H1 (cell line): ENCODE measurements around the gene TPST2. TPM values are rescaled to one million over a fixed set of nuclear protein-coding genes. Genes with fewer than 3 reads are reported as not detected.

Source experiments
- CTCF ChIA-PET: fragments of 300-600 bp; sonication (Branson Sonifier 250); formaldehyde crosslinking; loops from one replicate; lab custom pipeline; 2021; ENCODE audit not compliant: partially characterized antibody; lab: Charles Lee
- POLR2A ChIA-PET: fragments of 300-600 bp; sonication (Branson Sonifier 250); formaldehyde crosslinking; loops from one replicate; lab custom pipeline; 2021; ENCODE audit warnings: inconsistent platforms; ENCODE audit not compliant: partially characterized antibody; lab: Charles Lee
- DNase-seq, 2 experiments: peaks; one replicate each; pipeline versions ENCODE4 v3.0.0 to v3.0.0-alpha.2; 2010 to 2022; ENCODE audit warnings: low spot score in 2 of 2, low read depth in 1 of 2, mixed read lengths in 1 of 2
- FAIRE-seq: peaks from 2 replicates; lab custom pipeline; 2011; peaks lifted over from hg19 to GRCh38; lab: Jason Lieb, UNC
- H2AFZ ChIP-seq: 2 replicates; pipeline ENCODE4 v1.8.1; 2012; ENCODE audit warnings: low read length, inconsistent platforms
- H2AK5ac ChIP-seq: 2 replicates; pipeline ENCODE4 v1.6.1; 2013; ENCODE audit warnings: low read depth, low read length
- H2BK120ac ChIP-seq: replicated peaks from 2 replicates; pipeline ENCODE3; 2013; ENCODE audit warnings: low read depth, low read length, inconsistent platforms
- H2BK12ac ChIP-seq: 2 replicates; pipeline ENCODE4 v1.6.1; 2013; ENCODE audit warnings: low read depth, low read length
- H2BK15ac ChIP-seq: 2 replicates; pipeline ENCODE4 v1.6.1; 2013; ENCODE audit warnings: low read length
- H2BK20ac ChIP-seq: 2 replicates; pipeline ENCODE4 v1.6.1; 2013; ENCODE audit warnings: low read length
- H2BK5ac ChIP-seq: 2 replicates; pipeline ENCODE4 v1.6.1; 2013; ENCODE audit warnings: low read depth, low read length
- H3K14ac ChIP-seq: 2 replicates; pipeline ENCODE4 v1.6.1; 2013; ENCODE audit warnings: inconsistent platforms; ENCODE audit not compliant: insufficient read length
- H3K18ac ChIP-seq: 2 replicates; pipeline ENCODE4 v1.6.1; 2013; ENCODE audit warnings: low read length; ENCODE audit errors: extremely low read depth
- H3K23ac ChIP-seq: 2 replicates; pipeline ENCODE4 v1.6.1; 2013; ENCODE audit warnings: inconsistent platforms; ENCODE audit not compliant: insufficient read length
- H3K23me2 ChIP-seq: 2 replicates; pipeline ENCODE4 v1.6.1; 2013; ENCODE audit warnings: low read depth, low read length
- H3K27ac ChIP-seq: 2 replicates; pipeline ENCODE4 v1.6.1; 2011; ENCODE audit warnings: low read depth, low read length, inconsistent platforms
- H3K27me3 ChIP-seq, 4 experiments: replicated peaks in 1 of 4; 1 replicate in 1 of 4; 2 replicates in 3 of 4; pipeline versions ENCODE4 v1.6.1 to v1.8.1; 2011 to 2013; ENCODE audit warnings: low read length in 3 of 4, mild to moderate bottlenecking in 3 of 4, inconsistent platforms in 2 of 4, mixed read lengths in 2 of 4, moderate library complexity in 1 of 4; ENCODE audit not compliant: control insufficient read depth in 3 of 4, insufficient read depth in 3 of 4; ENCODE audit errors: extremely low read depth in 1 of 4
- H3K36me3 ChIP-seq, 4 experiments: 2 replicates each; pipeline versions ENCODE4 v1.6.1 to v1.8.1; 2011 to 2013; ENCODE audit warnings: mild to moderate bottlenecking in 4 of 4, low read length in 3 of 4, moderate library complexity in 2 of 4, control low read depth in 1 of 4, inconsistent platforms in 1 of 4; ENCODE audit not compliant: insufficient read depth in 4 of 4, control insufficient read depth in 2 of 4
- H3K4ac ChIP-seq: replicated peaks from 2 replicates; pipeline ENCODE3; 2013; ENCODE audit warnings: low read length, low read depth, mixed read lengths, inconsistent platforms; ENCODE audit not compliant: insufficient read length
- H3K4me1 ChIP-seq, 4 experiments: replicated peaks in 1 of 4; 1 replicate in 1 of 4; 2 replicates in 3 of 4; pipeline versions ENCODE4 v1.6.1 to v1.8.1; 2011 to 2013; ENCODE audit warnings: low read length in 3 of 4, inconsistent platforms in 2 of 4, mixed read lengths in 1 of 4; ENCODE audit not compliant: insufficient read depth in 4 of 4, control insufficient read depth in 3 of 4
- H3K4me2 ChIP-seq, 2 experiments: 2 replicates each; pipeline versions ENCODE4 v1.6.1 to v1.8.1; 2011 to 2013; ENCODE audit warnings: low read depth in 2 of 2, low read length in 2 of 2, control low read depth in 1 of 2, inconsistent platforms in 1 of 2, mild to moderate bottlenecking in 1 of 2; ENCODE audit not compliant: insufficient read depth in 1 of 2
- H3K4me3 ChIP-seq, 4 experiments: fragments of 200-600, 300-600 bp in 1 of 4; sonication (generic), shearing (Covaris generic), sonication (Bioruptor Twin) in 1 of 4; 2 replicates each; pipeline versions ENCODE4 v1.5.1 to v1.8.1; 2011 to 2016; ENCODE audit warnings: low read length in 4 of 4, low read depth in 3 of 4, control low read depth in 2 of 4, inconsistent platforms in 2 of 4, mild to moderate bottlenecking in 2 of 4, mixed read lengths in 1 of 4, moderate library complexity in 1 of 4; ENCODE audit not compliant: insufficient read depth in 2 of 4; ENCODE audit errors: extremely low read depth in 1 of 4
- H3K56ac ChIP-seq: replicated peaks from 2 replicates; pipeline ENCODE3; 2013; ENCODE audit warnings: low read depth, mild to moderate bottlenecking, mixed read lengths, low read length, inconsistent platforms; ENCODE audit not compliant: insufficient read length
- H3K79me1 ChIP-seq: 2 replicates; pipeline ENCODE4 v1.6.1; 2013; ENCODE audit warnings: low read depth, low read length, control low read depth
- H3K79me2 ChIP-seq, 2 experiments: 2 replicates each; pipeline versions ENCODE4 v1.6.1 to v1.8.1; 2012 to 2013; ENCODE audit warnings: low read length in 2 of 2, mild to moderate bottlenecking in 2 of 2, inconsistent platforms in 1 of 2; ENCODE audit not compliant: insufficient read depth in 2 of 2, control insufficient read depth in 1 of 2
- H3K9ac ChIP-seq, 4 experiments: replicated peaks in 1 of 4; 1 replicate in 1 of 4; 2 replicates in 3 of 4; pipeline versions ENCODE4 v1.6.1 to v1.8.1; 2011 to 2013; ENCODE audit warnings: low read depth in 3 of 4, low read length in 3 of 4, control low read depth in 2 of 4, mild to moderate bottlenecking in 2 of 4, moderate library complexity in 2 of 4, inconsistent platforms in 1 of 4; ENCODE audit errors: extremely low read depth in 1 of 4
- H3K9me3 ChIP-seq, 2 experiments: 2 replicates each; pipeline versions ENCODE4 v1.6.1 to v1.8.1; 2012 to 2013; ENCODE audit warnings: mild to moderate bottlenecking in 2 of 2, moderate library complexity in 2 of 2, control low read depth in 1 of 2, inconsistent platforms in 1 of 2, low read depth in 1 of 2, low read length in 1 of 2, mixed read lengths in 1 of 2; ENCODE audit not compliant: insufficient read depth in 2 of 2
- H4K20me1 ChIP-seq, 2 experiments: replicated peaks in 1 of 2; 2 replicates each; pipeline versions ENCODE3 to v1.8.1; 2011 to 2013; ENCODE audit warnings: inconsistent platforms in 2 of 2, low read length in 2 of 2, mild to moderate bottlenecking in 1 of 2; ENCODE audit not compliant: insufficient read depth in 2 of 2, control insufficient read depth in 1 of 2
- H4K5ac ChIP-seq: 2 replicates; pipeline ENCODE4 v1.6.1; 2013; ENCODE audit warnings: low read length, low read depth, mixed read lengths, inconsistent platforms; ENCODE audit not compliant: insufficient read length
- H4K8ac ChIP-seq: 2 replicates; pipeline ENCODE4 v1.8.0; 2013; ENCODE audit warnings: mild to moderate bottlenecking, moderate library complexity, low read length, inconsistent platforms; ENCODE audit not compliant: insufficient read depth; ENCODE audit errors: extremely low read depth
- H4K91ac ChIP-seq: replicated peaks from 2 replicates; pipeline ENCODE3; 2013; ENCODE audit warnings: low read length, mixed read lengths, inconsistent platforms; ENCODE audit not compliant: insufficient read length
- GABPA ChIP-seq: IDR thresholded peaks from 2 replicates; pipeline ENCODE4 v1.6.1; 2011; ENCODE audit warnings: mild to moderate bottlenecking, low read length, moderate library complexity, borderline replicate concordance; ENCODE audit not compliant: insufficient read depth
- POU5F1 ChIP-seq: IDR thresholded peaks from 2 replicates; pipeline ENCODE4 v1.6.1; 2011; ENCODE audit warnings: low read depth, mild to moderate bottlenecking, low read length, moderate library complexity
- WGBS, 2 experiments: shearing (Covaris generic) in 1 of 2; methylation state at CpG; one replicate each; pipeline versions ENCODE4 v1.1.6 to v1.1.7; 2013 to 2015; ENCODE audit warnings: low lambda C conversion rate in 2 of 2, mixed read lengths in 2 of 2, inconsistent platforms in 1 of 2, low coverage in 1 of 2, missing lambda C conversion rate in 1 of 2; ENCODE audit not compliant: insufficient replicate concordance in 2 of 2, insufficient coverage in 1 of 2, insufficient read length in 1 of 2; ENCODE audit errors: extremely low coverage in 1 of 2, missing lambda C conversion rate in 1 of 2; 5-methylcytosine and 5-hydroxymethylcytosine counted together
- polyA plus RNA-seq, 7 experiments: library from polyadenylated mRNA; depleted of rRNA in 3 of 7; stranded (reverse) in 5 of 7; unstranded in 2 of 7; fragments of >200 nt in 5 of 7; fragments of 200-250 nt in 2 of 7; gene quantifications; 1 replicate in 5 of 7; 2 replicates in 1 of 7; 4 replicates in 1 of 7; pipeline versions ENCODE4 v1.2.1 to v1.2.3, GENCODE V29; 2011 to 2013; ENCODE audit warnings: missing spikeins in 2 of 7, mixed read lengths in 2 of 7
- total RNA-seq: library from RNA; stranded (reverse); fragmentation: NEBNext Ultra II Directional; extraction: Animal tissue kit (Norgen Biotek cat#: 25700); gene quantifications from 2 replicates; pipeline ENCODE4 v1.2.1, GENCODE V29; 2021
- TF ChIP-seq, protein P1 (sequence below): IDR thresholded peaks from 2 replicates; pipeline ENCODE4 v1.6.1; 2012; ENCODE audit warnings: inconsistent platforms

Gene TPST2
- total and polyA plus RNA-seq, 2 of the 8 experiments (the other 6 are each of a cell fraction or from before 2014, with no cell fraction given), result 58.8 to 143 TPM

DNA sequence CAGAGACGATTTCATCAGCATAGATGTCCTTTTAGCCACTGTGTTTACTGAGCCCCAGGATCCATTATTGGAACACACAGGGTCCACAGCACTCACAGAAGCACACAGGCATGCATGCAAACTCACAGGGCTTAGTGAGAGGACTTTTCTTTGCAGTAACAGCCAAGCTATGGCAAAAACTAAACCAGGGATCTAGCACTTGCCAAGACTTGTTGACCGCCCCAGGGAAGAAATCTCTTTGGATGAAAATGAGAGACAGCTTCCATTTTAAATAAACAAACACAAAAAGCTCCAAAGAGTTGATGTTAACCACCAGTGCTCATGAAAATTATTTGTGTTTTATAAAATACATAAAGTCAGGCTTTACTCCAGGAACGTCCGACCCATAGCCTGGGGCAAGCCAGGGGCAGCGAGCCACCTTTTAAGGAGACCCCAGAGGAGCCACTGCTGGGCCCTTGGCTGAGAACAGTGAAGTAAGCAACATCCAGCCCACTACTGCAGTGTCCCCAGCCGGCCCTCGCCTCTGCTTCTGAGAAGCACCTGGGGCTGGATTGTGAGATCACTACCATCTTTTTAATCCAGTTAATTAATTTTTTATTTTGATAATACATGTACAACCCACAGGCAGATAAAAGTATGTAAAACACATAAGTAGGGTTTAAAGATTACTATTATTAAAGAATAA lies 55.6 kb downstream of the TPST2 start:
- no peaks in the 10 kb centered on the region for H3K27me3 ChIP-seq
- peaks cover 3% of the 10 kb centered on the region for H3K79me1 ChIP-seq
- no peak overlapping the region for H3K56ac ChIP-seq
- H3K4ac ChIP-seq, result no peak overlapping the region
- POLR2A ChIA-PET, result interaction anchor here (1.6 to 2.2 kb wide), 2 partner anchors 10 to 14 kb away, joined by 4 to 7 read pairs; no protein-coding TSS in a partner anchor
- H3K36me3 ChIP-seq, result peaks cover 7 to 48% (median 21%) of the 10 kb centered on the region in 4 experiments; a peak in 7 of 8 replicates
- no peak overlapping the region for H3K23ac ChIP-seq
- H2AK5ac ChIP-seq, result no peak overlapping the region
- H4K8ac ChIP-seq, result no peak overlapping the region
- no peak for FAIRE-seq
- H2BK12ac ChIP-seq, result no peak overlapping the region
- no peak overlapping the region for H4K5ac ChIP-seq
- no peak overlapping the region for H2BK20ac ChIP-seq
- no peak overlapping the region for H3K9ac ChIP-seq
- H3K23me2 ChIP-seq, result no peaks in the 10 kb centered on the region
- H3K4me3 ChIP-seq, result no peak overlapping the region
- no peaks in the 10 kb centered on the region for H3K4me1 ChIP-seq
- no peak overlapping the region for H4K91ac ChIP-seq
- H3K27ac ChIP-seq, result no peak overlapping the region
- no peak overlapping the region for H3K18ac ChIP-seq
- H3K14ac ChIP-seq, result no peak overlapping the region
- H3K79me2 ChIP-seq, result 0 out of 4 replicates have a peak, but pooled peaks cover 0 to 3% of the 10 kb centered on the region in 2 experiments
- H3K9me3 ChIP-seq, result no peaks in the 10 kb centered on the region
- peaks cover 7% of the 10 kb centered on the region in 2 experiments for H4K20me1 ChIP-seq
- no peak overlapping the region for H2BK120ac ChIP-seq
- H2BK15ac ChIP-seq, result no peak overlapping the region
- WGBS, 2 experiments, result 94% methylated on average over 7 of the region's 7 CpGs; no CpG with 5 or more reads in 1 of the 2 experiments
- CTCF ChIA-PET, result no interaction called here
- TF ChIP-seq GABPA (no peak), POU5F1 (no peak)
- TF ChIP-seq, protein P1, sequence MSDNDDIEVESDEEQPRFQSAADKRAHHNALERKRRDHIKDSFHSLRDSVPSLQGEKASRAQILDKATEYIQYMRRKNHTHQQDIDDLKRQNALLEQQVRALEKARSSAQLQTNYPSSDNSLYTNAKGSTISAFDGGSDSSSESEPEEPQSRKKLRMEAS, result no peak
- TF ChIP-seq, all 59 proteins: peak for 0
- Histone ChIP-seq H2BK5ac (no peak overlapping the region), H2AFZ (no peak overlapping the region), H3K4me2 (no peak overlapping the region)
- DNase-seq, result no peak
